SJCRH30 (cell line): ENCODE measurements around the gene ULK4. TPM values are rescaled to one million over a fixed set of nuclear protein-coding genes. Genes with fewer than 3 reads are reported as not detected.
"Not testable (repeated sequence)": the region's sequence is repeated elsewhere in the genome, so short reads cannot be mapped to it uniquely, and the experiment has no call there.

Experiments
- DNase-seq, 2 experiments: peaks; one replicate each; pipeline ENCODE4 v3.0.0-alpha.2; 2015 to 2020
- H3K27ac ChIP-seq: fragments of 250-450 bp; sonication (Bioruptor Pico); 2 replicates; pipeline ENCODE4 v1.5.1; 2020; ENCODE audit warnings: mild to moderate bottlenecking, moderate library complexity
- H3K27me3 ChIP-seq: fragments of 250-450 bp; sonication (Bioruptor Pico); 2 replicates; pipeline ENCODE4 v1.5.1; 2020; ENCODE audit warnings: mild to moderate bottlenecking, moderate library complexity
- H3K36me3 ChIP-seq: fragments of 250-450 bp; sonication (Bioruptor Pico); 2 replicates; pipeline ENCODE4 v1.5.1; 2020; ENCODE audit warnings: mild to moderate bottlenecking, moderate library complexity
- H3K4me1 ChIP-seq: fragments of 250-450 bp; sonication (Bioruptor Pico); 2 replicates; pipeline ENCODE4 v1.5.1; 2020; ENCODE audit warnings: mild to moderate bottlenecking, moderate library complexity
- H3K4me3 ChIP-seq: fragments of 250-450 bp; sonication (Bioruptor Pico); 2 replicates; pipeline ENCODE4 v1.5.1; 2020; ENCODE audit warnings: mild to moderate bottlenecking, moderate library complexity
- H3K9me3 ChIP-seq: fragments of 250-450 bp; sonication (Bioruptor Pico); replicated peaks from 2 replicates; pipeline ENCODE4 v1.5.1; 2020; ENCODE audit warnings: mild to moderate bottlenecking, moderate library complexity
- total RNA-seq: library from RNA; depleted of rRNA; stranded (reverse); fragments of >200 nt; shearing (Covaris generic); gene quantifications from 2 replicates; pipeline ENCODE4 v1.2.3, GENCODE V29; 2014

Gene ULK4
- total RNA-seq, 1 experiment from 2014 or later: 6.4 TPM

DNA sequence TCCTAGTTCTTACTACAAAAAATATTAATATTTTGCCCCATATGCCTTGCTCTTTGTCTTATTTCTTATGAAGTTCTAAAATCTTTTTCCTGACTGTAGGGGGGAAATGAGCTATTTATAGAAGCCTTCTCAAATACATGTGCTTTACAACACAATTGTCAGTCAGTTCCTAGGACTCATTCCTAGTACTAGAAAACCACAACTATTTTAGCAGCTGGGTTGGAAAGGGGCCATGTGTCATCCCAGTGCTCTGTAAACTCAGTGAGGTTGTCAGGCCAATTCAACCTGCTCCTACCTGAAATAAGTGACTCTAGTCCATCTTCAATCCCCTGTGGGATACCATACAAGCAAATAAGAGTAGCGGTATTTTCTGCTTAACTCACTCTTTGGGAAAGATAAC lies 153.8 kb downstream of the ULK4 start:
- no peaks in the 10 kb centered on the region for H3K27me3 ChIP-seq
- peak overlapping the region; percentile 29; the same call in 1 of the 2 replicates for H3K27ac ChIP-seq
- H3K9me3 ChIP-seq: no peaks in the 10 kb centered on the region
- no peak overlapping the region for H3K4me3 ChIP-seq
- H3K36me3 ChIP-seq: no peaks in the 10 kb centered on the region
- peak; percentile 40 to 64 for DNase-seq
- peaks cover 9% of the 10 kb centered on the region for H3K4me1 ChIP-seq

DNA sequence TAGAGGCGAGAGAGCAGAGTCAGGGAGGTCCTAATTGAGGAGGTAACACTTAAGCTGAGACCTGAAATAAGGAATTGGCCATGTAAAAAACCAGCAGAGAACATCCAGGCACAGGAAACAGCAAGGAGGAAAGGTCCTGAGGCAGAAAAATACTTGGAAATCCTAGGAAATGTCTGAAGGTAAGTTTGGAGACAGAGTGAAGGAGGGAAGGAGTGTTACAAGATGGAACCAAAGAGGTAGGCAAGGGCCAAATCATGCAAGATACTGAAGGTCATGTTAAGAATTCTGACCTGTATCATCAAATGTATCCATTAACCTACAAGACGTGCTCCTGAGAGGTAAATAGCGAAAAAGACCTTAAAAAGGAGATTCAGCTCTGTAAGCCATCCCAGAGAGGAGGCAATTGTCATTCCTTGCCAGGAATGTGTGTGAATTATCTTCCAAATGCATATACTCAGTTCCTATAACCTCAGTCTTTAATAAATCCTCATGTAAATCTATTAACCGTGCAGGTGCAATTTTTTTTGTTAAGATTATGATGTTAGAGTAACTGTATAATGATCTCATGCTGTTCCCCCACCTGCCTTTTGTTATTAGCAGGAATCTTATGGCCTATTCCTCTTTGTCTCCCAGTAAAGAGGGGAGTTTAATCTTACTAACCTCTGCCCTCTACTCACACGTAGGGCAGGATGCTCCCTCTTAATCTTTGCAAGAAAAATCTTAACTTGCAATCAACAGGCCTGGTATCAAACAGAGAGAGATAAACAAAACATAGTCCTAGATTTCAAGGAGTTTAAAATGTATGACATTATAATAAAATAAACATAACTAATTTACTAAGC lies 166.9 kb downstream of the ULK4 start:
- Histone ChIP-seq H3K36me3 (no peaks in the 10 kb centered on the region), H3K9me3 (no peaks in the 10 kb centered on the region), H3K27me3 (no peaks in the 10 kb centered on the region), H3K4me1 (no peaks in the 10 kb centered on the region), H3K27ac (no peak overlapping the region), H3K4me3 (no peak overlapping the region)
- DNase-seq: no peak

DNA sequence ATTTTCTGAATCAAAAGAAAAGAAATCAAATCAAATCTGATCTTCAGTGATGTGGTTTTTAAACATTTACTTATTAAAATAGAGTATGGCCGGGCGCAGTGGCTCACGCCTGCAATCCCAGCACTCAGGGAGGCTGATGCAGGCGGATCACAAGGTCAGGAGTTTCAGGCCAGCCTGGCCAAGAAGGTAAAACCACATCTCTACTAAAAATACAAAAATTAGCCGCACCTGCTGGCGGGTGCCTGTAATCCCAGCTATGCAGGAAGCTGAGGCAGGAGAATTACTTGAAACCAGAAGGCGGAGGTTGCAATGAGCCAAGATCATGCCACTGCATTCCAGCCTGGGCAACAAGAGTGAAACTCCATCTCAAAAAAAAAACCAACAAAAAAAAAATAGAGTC lies 169.1 kb downstream of the ULK4 start:
- H3K4me1 ChIP-seq: no peaks in the 10 kb centered on the region
- no peaks in the 10 kb centered on the region for H3K36me3 ChIP-seq
- no peak for DNase-seq
- H3K9me3 ChIP-seq: no peaks in the 10 kb centered on the region
- H3K27ac ChIP-seq: no peak overlapping the region
- H3K4me3 ChIP-seq: no peak overlapping the region
- no peaks in the 10 kb centered on the region for H3K27me3 ChIP-seq

DNA sequence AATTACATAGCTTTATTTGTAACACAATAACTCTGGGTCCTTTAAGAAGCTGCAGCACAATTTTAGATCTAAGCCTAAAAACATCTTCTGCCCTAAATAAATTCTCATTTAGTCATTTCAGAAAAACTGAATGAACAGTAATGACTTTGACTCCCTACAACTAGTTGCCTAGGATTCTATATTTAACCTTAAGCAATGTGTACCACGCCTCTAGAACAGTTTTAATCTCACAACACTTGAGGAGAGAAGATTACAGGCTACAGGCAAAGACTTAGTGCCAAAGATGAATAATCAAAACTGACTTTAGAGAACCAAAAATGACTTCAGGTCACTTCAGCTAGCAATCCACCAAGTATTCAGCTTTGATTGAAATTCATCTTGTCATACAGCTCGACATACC lies 192.8 kb downstream of the ULK4 start:
- no peaks in the 10 kb centered on the region for H3K9me3 ChIP-seq
- no peak for DNase-seq
- H3K36me3 ChIP-seq: no peaks in the 10 kb centered on the region
- H3K27ac ChIP-seq: no peak overlapping the region
- no peak overlapping the region for H3K4me3 ChIP-seq
- no peaks in the 10 kb centered on the region for H3K4me1 ChIP-seq
- H3K27me3 ChIP-seq: no peaks in the 10 kb centered on the region

DNA sequence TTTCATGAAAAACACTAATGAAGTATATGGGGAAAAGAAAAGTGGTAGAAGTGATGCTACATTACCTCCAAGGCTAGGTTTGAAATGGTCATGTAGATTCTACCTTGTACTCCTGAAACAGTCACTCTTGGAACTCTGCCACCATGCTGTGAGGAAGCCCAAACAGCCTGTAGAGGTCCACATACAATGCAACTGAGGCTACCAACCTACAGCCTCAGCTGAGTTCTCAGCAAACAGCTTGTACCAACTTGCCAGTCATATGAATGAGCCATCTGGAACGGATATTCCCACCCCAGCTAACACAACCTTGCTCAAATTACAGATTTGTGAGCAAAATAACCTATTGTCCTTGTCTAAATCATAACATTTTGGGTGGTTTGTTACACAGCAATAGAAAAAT lies 193.5 kb downstream of the ULK4 start:
- Histone ChIP-seq H3K9me3 (no peaks in the 10 kb centered on the region), H3K36me3 (no peaks in the 10 kb centered on the region), H3K4me1 (no peaks in the 10 kb centered on the region), H3K27me3 (no peaks in the 10 kb centered on the region), H3K4me3 (no peak overlapping the region), H3K27ac (no peak overlapping the region)
- no peak for DNase-seq

DNA sequence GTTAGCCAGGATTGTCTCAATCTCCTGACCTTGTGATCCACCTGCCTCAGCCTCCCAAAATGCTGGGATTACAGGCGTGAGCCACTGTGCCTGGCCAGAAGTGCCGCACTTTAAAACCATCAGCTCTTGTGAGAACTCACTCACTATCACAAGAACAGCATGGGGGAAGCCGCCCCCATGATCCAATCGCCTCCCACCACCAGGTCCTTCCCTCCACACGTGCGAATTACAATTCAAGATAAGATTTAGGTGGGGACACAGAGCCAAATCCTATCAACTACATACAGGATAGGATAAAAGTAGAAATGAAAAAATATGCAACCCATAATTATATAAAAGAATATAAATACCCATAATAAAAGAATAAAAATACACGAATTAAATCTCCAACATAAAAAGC lies 199.0 kb downstream of the ULK4 start:
- H3K36me3 ChIP-seq, H3K27ac ChIP-seq, DNase-seq, H3K4me3 ChIP-seq, H3K4me1 ChIP-seq, H3K27me3 ChIP-seq, H3K9me3 ChIP-seq: not testable (repeated sequence)

DNA sequence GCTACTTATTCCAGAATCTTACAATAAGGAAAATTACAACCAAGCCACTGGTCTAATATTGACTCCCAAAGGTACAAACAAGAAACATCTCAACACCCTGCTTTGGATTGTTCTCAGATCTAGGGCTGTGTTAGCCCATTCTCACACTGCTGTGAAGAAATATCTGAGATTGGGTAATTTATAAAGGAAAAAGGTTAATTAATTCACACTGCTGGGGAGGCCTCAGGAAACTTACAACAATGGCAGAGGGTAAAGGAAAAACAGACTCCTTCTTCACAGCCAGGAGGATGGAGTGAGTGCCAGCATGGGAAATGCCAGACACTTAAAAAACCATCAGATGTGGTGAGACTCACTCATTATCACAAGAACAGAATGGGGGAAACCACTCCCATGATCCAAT lies 208.3 kb downstream of the ULK4 start:
- no peaks in the 10 kb centered on the region for H3K27me3 ChIP-seq
- H3K27ac ChIP-seq: no peak overlapping the region
- no peaks in the 10 kb centered on the region for H3K9me3 ChIP-seq
- H3K4me3 ChIP-seq: no peak overlapping the region
- H3K36me3 ChIP-seq: no peaks in the 10 kb centered on the region
- no peak for DNase-seq
- no peaks in the 10 kb centered on the region for H3K4me1 ChIP-seq

DNA sequence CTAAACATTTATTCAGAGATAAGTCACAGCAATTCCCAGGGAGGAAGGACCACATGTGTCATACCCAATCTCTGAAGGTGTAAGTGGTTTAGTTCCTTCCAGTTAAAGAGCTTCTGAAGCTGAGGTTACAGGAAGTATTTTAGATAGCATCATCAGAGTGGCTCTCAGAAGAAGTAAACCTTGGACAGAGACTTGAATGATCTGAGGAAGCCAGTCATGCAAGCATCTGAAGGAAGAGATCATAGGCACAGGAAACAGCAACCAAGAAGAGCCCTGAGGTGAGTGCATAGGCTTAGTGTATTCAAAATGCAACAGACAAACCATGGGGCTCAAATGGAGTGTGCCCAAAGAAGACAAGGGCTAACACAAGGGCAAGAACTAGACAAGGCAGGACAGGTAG lies 210.3 kb downstream of the ULK4 start:
- H3K27me3 ChIP-seq: no peaks in the 10 kb centered on the region
- DNase-seq: no peak
- no peaks in the 10 kb centered on the region for H3K9me3 ChIP-seq
- H3K4me1 ChIP-seq: no peaks in the 10 kb centered on the region
- H3K27ac ChIP-seq: no peak overlapping the region
- no peak overlapping the region for H3K4me3 ChIP-seq
- no peaks in the 10 kb centered on the region for H3K36me3 ChIP-seq

DNA sequence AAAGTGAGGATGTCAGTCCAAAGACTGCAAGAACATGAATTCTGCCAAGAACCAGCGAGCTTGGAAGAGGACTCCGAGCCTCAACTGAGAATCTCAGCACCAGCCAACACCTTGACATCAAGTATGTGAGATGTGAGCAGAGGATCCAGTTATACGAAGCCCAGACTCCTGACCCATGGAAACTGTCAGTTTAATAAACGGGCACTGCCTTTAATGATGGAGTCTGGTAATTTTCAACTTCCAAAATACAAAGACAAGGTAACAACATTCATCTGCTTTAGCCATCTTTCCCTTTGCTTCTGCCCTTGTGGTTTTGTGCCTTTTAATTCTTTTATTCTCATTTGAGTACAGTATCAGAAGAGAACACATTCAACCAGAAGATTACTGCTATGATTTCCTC lies 211.9 kb downstream of the ULK4 start:
- no peaks in the 10 kb centered on the region for H3K36me3 ChIP-seq
- no peak overlapping the region for H3K27ac ChIP-seq
- H3K4me3 ChIP-seq: no peak overlapping the region
- H3K27me3 ChIP-seq: no peaks in the 10 kb centered on the region
- no peaks in the 10 kb centered on the region for H3K9me3 ChIP-seq
- DNase-seq: no peak
- H3K4me1 ChIP-seq: no peaks in the 10 kb centered on the region

DNA sequence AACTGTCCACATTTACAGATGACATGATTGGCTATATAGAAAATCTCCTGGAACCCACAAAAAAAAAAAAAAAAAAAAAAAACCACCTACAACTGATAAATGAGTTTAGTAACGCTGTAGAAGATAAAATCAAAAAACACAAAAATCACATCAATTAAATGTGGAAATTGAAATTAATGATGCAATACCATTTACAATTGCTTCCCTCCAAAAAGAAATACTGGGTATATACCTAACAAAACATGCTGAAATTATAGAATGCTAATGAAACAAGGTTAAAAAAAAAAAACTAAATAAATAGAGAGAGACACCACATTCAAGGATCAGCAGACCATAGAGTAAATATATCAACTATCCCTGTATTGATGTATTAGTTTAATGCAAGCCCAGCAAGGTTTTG lies 215.7 kb downstream of the ULK4 start:
- Histone ChIP-seq H3K4me1 (no peaks in the 10 kb centered on the region), H3K27ac (no peak overlapping the region), H3K4me3 (no peak overlapping the region), H3K27me3 (no peaks in the 10 kb centered on the region), H3K36me3 (no peaks in the 10 kb centered on the region), H3K9me3 (no peaks in the 10 kb centered on the region)
- no peak for DNase-seq

DNA sequence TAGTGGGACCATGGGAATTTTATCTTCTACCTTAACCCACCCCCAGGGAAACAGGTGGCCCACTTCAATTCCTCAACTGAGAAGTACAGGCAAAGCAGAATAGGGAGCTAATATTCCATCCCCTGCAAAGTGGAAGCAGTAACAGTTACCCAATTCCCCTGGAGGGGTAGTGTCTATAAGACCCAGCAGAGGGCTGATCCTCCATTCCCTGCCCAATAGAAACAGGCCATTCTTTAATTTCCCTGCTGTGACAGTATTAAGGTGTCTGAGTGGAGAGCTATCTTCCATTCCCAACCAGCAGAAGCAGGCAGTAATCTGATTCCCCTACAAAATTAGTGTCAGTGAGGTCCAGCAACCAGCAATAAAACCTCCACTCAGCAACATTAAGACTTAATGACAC lies 219.8 kb downstream of the ULK4 start:
- no peak overlapping the region for H3K27ac ChIP-seq
- no peak overlapping the region for H3K4me3 ChIP-seq
- H3K36me3 ChIP-seq: no peaks in the 10 kb centered on the region
- no peak for DNase-seq
- H3K4me1 ChIP-seq: no peaks in the 10 kb centered on the region
- H3K27me3 ChIP-seq: no peaks in the 10 kb centered on the region
- no peaks in the 10 kb centered on the region for H3K9me3 ChIP-seq

DNA sequence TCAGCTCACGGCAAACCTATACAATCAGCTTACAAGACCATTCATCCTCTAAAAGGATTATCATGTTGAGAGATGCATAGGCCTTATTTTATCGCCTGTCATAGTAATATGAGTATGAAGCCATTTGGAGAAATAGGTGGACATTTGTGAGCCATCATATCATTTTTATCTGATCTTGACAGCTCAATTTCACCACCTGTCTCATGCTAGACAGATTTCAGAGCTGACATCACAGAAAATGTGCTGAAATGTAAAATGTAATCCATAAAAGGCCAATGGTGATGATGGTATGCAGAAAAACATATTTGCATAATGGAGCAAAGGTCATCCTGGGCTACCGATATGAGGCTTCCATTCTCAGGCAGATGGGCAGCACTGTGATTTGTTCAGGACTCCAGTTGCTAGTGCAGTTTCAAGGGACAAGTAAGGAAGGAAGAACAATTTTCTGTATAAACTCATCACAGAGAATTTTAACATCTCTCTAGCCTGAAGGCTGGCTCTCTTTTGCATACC lies 221.5 kb downstream of the ULK4 start:
- H3K27ac ChIP-seq: no peak overlapping the region
- no peaks in the 10 kb centered on the region for H3K27me3 ChIP-seq
- H3K36me3 ChIP-seq: no peaks in the 10 kb centered on the region
- H3K4me3 ChIP-seq: no peak overlapping the region
- H3K9me3 ChIP-seq: no peaks in the 10 kb centered on the region
- no peak for DNase-seq
- no peaks in the 10 kb centered on the region for H3K4me1 ChIP-seq

DNA sequence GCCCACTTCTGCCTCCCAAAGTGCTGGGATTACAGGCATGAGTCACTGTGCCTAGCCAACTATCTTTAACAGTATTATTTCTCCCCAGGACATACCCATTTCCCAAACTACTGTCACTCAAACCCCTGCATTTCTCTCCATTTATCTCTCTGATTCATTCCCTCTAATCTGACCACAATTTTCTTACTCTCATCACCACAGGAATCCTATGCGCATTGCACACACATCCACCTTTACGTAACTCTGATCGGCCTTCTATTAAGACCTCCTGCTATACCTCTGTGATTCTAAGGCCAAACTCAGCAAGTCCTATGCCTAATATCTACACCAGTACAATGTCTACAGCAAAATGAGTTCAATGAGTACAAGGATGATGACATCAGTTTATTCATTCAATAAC lies 235.0 kb downstream of the ULK4 start:
- H3K27ac ChIP-seq: no peak overlapping the region
- no peaks in the 10 kb centered on the region for H3K9me3 ChIP-seq
- no peak overlapping the region for H3K4me3 ChIP-seq
- no peaks in the 10 kb centered on the region for H3K27me3 ChIP-seq
- no peaks in the 10 kb centered on the region for H3K4me1 ChIP-seq
- H3K36me3 ChIP-seq: no peaks in the 10 kb centered on the region
- no peak for DNase-seq

DNA sequence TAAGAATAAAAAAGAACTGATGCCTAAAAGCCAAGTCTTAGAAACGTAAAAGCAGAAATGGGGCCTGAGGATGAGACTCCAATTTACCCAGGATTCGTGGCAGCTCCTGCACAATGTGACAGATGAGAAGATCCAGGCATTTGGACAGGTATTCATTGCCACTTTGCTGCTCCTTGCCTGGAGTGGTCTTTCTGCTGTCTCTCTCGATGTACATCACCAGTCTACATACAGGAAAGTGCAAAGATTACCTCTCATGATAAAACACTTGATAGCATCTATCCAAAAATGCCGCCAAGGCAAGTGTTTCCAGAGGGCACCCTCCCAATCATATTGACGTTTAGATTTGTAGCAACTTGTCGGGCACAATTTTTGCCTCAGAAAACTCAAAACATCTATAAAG lies 244.3 kb downstream of the ULK4 start:
- no peaks in the 10 kb centered on the region for H3K27me3 ChIP-seq
- H3K4me1 ChIP-seq: no peaks in the 10 kb centered on the region
- no peaks in the 10 kb centered on the region for H3K9me3 ChIP-seq
- no peak overlapping the region for H3K27ac ChIP-seq
- no peaks in the 10 kb centered on the region for H3K36me3 ChIP-seq
- no peak for DNase-seq
- H3K4me3 ChIP-seq: no peak overlapping the region

DNA sequence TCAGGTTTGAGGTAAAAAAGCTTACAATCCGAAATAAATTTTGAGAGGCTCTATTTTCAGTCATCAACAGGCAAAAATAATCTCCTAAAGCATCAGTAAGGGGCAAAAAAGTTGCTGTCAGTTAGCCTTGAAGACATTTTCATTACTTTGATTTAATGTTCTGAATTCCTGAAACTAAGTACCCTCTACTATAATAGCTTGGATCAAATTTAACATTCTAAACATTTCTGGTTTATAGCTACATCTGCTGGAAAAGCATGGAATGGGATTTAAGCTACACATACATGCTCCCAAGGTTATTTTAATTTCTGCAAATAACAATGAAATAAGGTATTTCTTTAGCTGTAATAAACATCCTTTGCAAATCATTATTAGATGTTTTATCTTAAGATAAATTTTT lies 245.4 kb downstream of the ULK4 start:
- Histone ChIP-seq H3K4me3 (no peak overlapping the region), H3K27ac (no peak overlapping the region), H3K9me3 (no peaks in the 10 kb centered on the region), H3K4me1 (0 out of 2 replicates have a peak, but pooled peaks cover 2% of the 10 kb centered on the region), H3K27me3 (no peaks in the 10 kb centered on the region), H3K36me3 (no peaks in the 10 kb centered on the region)
- no peak for DNase-seq

DNA sequence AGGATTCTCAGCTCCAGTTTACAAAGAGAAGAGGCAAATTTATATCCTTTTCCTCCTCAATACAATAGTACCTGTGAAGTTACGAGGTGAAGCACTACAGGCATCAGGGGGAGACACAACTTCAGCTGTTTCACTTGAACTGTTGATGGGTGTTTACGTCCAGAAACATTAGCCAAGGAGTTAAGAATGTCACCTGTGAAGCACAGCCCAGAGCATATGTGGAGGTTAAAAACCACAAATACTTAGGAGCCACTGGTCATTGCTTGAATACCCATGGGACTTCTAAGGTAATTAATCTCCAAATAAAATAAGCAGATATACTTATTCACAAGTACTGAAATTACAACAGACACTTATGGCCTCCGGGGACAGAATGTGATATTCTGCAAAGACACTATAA lies 246.5 kb downstream of the ULK4 start:
- no peak for DNase-seq
- H3K36me3 ChIP-seq: no peaks in the 10 kb centered on the region
- no peak overlapping the region for H3K4me3 ChIP-seq
- H3K27me3 ChIP-seq: no peaks in the 10 kb centered on the region
- H3K27ac ChIP-seq: no peak overlapping the region
- H3K4me1 ChIP-seq: peaks cover 6% of the 10 kb centered on the region; the same call in 1 of the 2 replicates
- H3K9me3 ChIP-seq: no peaks in the 10 kb centered on the region
